Measurements from ENCODE around the gene MB21D2.

Gene MB21D2

GRCh38 chr3:192917028-192917403 lies 640 bp downstream of the MB21D2 start:
- Histone ChIP-seq H3K27ac (replicated peaks) (no peak overlapping the region), H3K27me3 (ENCODE audit: insufficient read depth, poor library complexity, severe bottlenecking) (peaks cover 49% of the 10 kb centered on the region), H3K4me3 (replicated peaks; ENCODE audit: insufficient read depth, low read length) (peak overlapping the region; percentile 67)
- TF ChIP-seq POLR2AphosphoS5 (IDR thresholded peaks at IDR 0.05; ENCODE audit: low read depth): no peak
- no peak for TF ChIP-seq REST (IDR thresholded peaks at IDR 0.05; ENCODE audit: insufficient replicate concordance, low read depth)
- no peak for TF ChIP-seq SPI1 (IDR thresholded peaks at IDR 0.05; ENCODE audit: borderline replicate concordance, low read depth)
- no peak for TF ChIP-seq CTCF (IDR thresholded peaks at IDR 0.05; ENCODE audit: insufficient read depth, low read length)
- TF ChIP-seq GABPA (IDR thresholded peaks at IDR 0.05; ENCODE audit: low read depth): no peak
- peak in 1 of 2 experiments; percentile 5 for DNase-seq (ENCODE audit: low read depth in 1 of 2, low spot score in 1 of 2)

- no peak overlapping the region for H3K27ac ChIP-seq (replicated peaks)
- peaks cover 44% of the 10 kb centered on the region for H3K27me3 ChIP-seq (ENCODE audit: insufficient read depth, poor library complexity, severe bottlenecking)
- peak overlapping the region; percentile 67 for H3K4me3 ChIP-seq (replicated peaks; ENCODE audit: insufficient read depth, low read length)
- no peak for DNase-seq (ENCODE audit: low read depth in 1 of 2, low spot score in 1 of 2)
- no peak for TF ChIP-seq GABPA (IDR thresholded peaks at IDR 0.05; ENCODE audit: low read depth)
- no peak for TF ChIP-seq CTCF (IDR thresholded peaks at IDR 0.05; ENCODE audit: insufficient read depth, low read length)
- TF ChIP-seq POLR2AphosphoS5 (IDR thresholded peaks at IDR 0.05; ENCODE audit: low read depth): no peak
Measured at GRCh38 chr3:192916371-192917027, 1.2 kb downstream of the MB21D2 start.

GRCh38 chr3:192915722-192916121 lies 1.9 kb downstream of the MB21D2 start:
- H3K27ac ChIP-seq (replicated peaks): no peak overlapping the region
- peaks cover 42% of the 10 kb centered on the region for H3K27me3 ChIP-seq (ENCODE audit: insufficient read depth, poor library complexity, severe bottlenecking)
- DNase-seq (ENCODE audit: low read depth in 1 of 2, low spot score in 1 of 2): no peak
- TF ChIP-seq CTCF (IDR thresholded peaks at IDR 0.05; ENCODE audit: insufficient read depth, low read length): no peak
- TF ChIP-seq GABPA (IDR thresholded peaks at IDR 0.05; ENCODE audit: low read depth): no peak
- no peak for TF ChIP-seq POLR2AphosphoS5 (IDR thresholded peaks at IDR 0.05; ENCODE audit: low read depth)
- TF ChIP-seq REST (IDR thresholded peaks at IDR 0.05; ENCODE audit: insufficient replicate concordance, low read depth): no peak
- no peak for TF ChIP-seq SPI1 (IDR thresholded peaks at IDR 0.05; ENCODE audit: borderline replicate concordance, low read depth)
- no peak overlapping the region for H3K4me3 ChIP-seq (replicated peaks; ENCODE audit: insufficient read depth, low read length)

DNA sequence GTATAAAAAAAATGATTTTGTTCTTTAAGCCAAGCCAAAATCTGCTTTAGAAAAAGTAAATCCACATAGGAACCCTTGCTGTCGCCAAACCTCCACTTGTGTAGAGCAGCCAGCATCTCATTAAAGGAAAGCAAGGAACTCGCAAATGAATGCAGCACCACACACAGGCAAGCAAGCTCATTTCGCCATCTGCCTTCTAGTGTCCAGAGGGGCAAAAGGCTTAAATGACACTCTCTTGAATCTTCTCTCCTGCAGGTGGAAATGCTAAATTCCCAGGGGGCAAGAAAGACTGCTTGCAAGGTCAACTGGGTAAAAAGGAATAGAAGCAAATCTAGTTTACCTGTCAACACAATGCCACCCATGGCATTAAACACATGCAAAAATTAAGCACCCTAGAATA lies 2.4 kb downstream of the MB21D2 start:
- peaks cover 42% of the 10 kb centered on the region for H3K27me3 ChIP-seq (ENCODE audit: insufficient read depth, poor library complexity, severe bottlenecking)
- TF ChIP-seq POLR2AphosphoS5 (IDR thresholded peaks at IDR 0.05; ENCODE audit: low read depth) (no peak), REST (IDR thresholded peaks at IDR 0.05; ENCODE audit: insufficient replicate concordance, low read depth) (no peak), SPI1 (IDR thresholded peaks at IDR 0.05; ENCODE audit: borderline replicate concordance, low read depth) (no peak), CTCF (IDR thresholded peaks at IDR 0.05; ENCODE audit: insufficient read depth, low read length) (no peak), GABPA (IDR thresholded peaks at IDR 0.05; ENCODE audit: low read depth) (no peak)
- H3K4me3 ChIP-seq (replicated peaks; ENCODE audit: insufficient read depth, low read length): no peak overlapping the region
- no peak overlapping the region for H3K27ac ChIP-seq (replicated peaks)
- no peak for DNase-seq (ENCODE audit: low read depth in 1 of 2, low spot score in 1 of 2)
